Measurements from ENCODE around the gene LRP6. TPM values are rescaled to one million over a fixed set of nuclear protein-coding genes. Genes with fewer than 3 reads are reported as not detected.

LRP6 gene
- total RNA-seq, 1 experiment from 2014 or later, result 28.1 TPM

DNA sequence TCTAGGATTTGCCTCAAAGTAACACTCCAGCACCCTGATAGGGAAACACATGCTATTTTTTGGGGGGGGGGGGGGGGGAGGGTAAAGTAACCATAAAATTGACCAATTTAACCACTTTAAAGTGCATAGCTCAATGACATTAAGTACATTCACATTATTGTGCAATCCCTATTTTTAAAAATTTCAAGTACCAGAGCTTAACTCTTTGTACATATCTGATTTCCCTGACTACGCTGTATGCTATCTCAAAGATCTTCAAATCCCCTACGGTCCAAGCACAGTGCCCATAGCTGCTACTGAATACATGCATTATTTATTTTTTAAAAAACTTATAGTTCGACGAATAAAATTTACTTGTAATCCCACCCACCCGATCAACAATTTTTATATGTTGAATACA is 133.1 kb downstream of the LRP6 start:
- ChIA-PET POLR2A (no interaction called here), CTCF (no interaction called here), RAD21 (ENCODE audit: low non-redundant PET in 1 of 2, low total read pairs in 2 of 2, uncharacterized antibody in 2 of 2, unreplicated experiment in 2 of 2) (no interaction called here)
- H3K79me2 ChIP-seq (ENCODE audit: insufficient read depth, low read length), result no peaks in the 10 kb centered on the region
- H3K9me3 ChIP-seq (ENCODE audit: control insufficient read depth in 1 of 2, insufficient read depth in 1 of 2, low read depth in 1 of 2, low read length in 2 of 2), result no peaks in the 10 kb centered on the region
- no peak overlapping the region for H3K27ac ChIP-seq (ENCODE audit: low read depth, low read length)
- H3K9me2 ChIP-seq (ENCODE audit: insufficient read depth), result no peaks in the 10 kb centered on the region
- ATAC-seq, result no peak
- no peaks in the 10 kb centered on the region for H3K27me3 ChIP-seq (ENCODE audit: insufficient read depth, low read length)
- no peak overlapping the region for H3K4me3 ChIP-seq (replicated peaks in 1 of 2; ENCODE audit: low read depth in 1 of 2, low read length in 2 of 2)
- no peak for DNase-seq (ENCODE audit: low read depth, low spot score)
- no peaks in the 10 kb centered on the region for H3K4me1 ChIP-seq (ENCODE audit: control insufficient read depth in 1 of 2, insufficient read depth in 2 of 2, low read length in 2 of 2)
- no peak overlapping the region for H3K9ac ChIP-seq (ENCODE audit: low read length)
- intact Hi-C loops (cut with micrococcal nuclease), result no loop called here
- no peak overlapping the region for H2AFZ ChIP-seq (ENCODE audit: low read depth, low read length, poor library complexity, severe bottlenecking)
- TF ChIP-seq ZFX (IDR thresholded peaks at IDR 0.05), result no peak
- TF ChIP-seq, protein P1, sequence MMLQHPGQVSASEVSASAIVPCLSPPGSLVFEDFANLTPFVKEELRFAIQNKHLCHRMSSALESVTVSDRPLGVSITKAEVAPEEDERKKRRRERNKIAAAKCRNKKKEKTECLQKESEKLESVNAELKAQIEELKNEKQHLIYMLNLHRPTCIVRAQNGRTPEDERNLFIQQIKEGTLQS (IDR thresholded peaks at IDR 0.05), result no peak
- TF ChIP-seq JUND (IDR thresholded peaks at IDR 0.05), result no peak
- TF ChIP-seq, protein P2, sequence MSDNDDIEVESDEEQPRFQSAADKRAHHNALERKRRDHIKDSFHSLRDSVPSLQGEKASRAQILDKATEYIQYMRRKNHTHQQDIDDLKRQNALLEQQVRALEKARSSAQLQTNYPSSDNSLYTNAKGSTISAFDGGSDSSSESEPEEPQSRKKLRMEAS (IDR thresholded peaks at IDR 0.05), result no peak
- no peak for TF ChIP-seq EZH2phosphoT487 (IDR thresholded peaks at IDR 0.05; ENCODE audit: borderline replicate concordance)
- no peak for TF ChIP-seq YY1 (IDR thresholded peaks at IDR 0.05; ENCODE audit: extremely low read depth, insufficient replicate concordance, low read depth, low read length)
- no peak for TF ChIP-seq TCF7L2 (IDR thresholded peaks at IDR 0.05; ENCODE audit: borderline replicate concordance, extremely low read depth, insufficient read depth, insufficient read length)
- TF ChIP-seq POLR2A (IDR thresholded peaks at IDR 0.05; ENCODE audit: borderline replicate concordance, extremely low read depth, insufficient read depth, insufficient read length), result no peak
- no peak for TF ChIP-seq SP1 (IDR thresholded peaks at IDR 0.05; ENCODE audit: low read depth)
- no peak for TF ChIP-seq SIN3A (IDR thresholded peaks at IDR 0.05; ENCODE audit: low read depth)
- TF ChIP-seq EZH2 (IDR thresholded peaks at IDR 0.05), result no peak
- TF ChIP-seq POLR2AphosphoS5 (IDR thresholded peaks at IDR 0.05; ENCODE audit: low read depth, low read length), result no peak
- TF ChIP-seq, protein P3, sequence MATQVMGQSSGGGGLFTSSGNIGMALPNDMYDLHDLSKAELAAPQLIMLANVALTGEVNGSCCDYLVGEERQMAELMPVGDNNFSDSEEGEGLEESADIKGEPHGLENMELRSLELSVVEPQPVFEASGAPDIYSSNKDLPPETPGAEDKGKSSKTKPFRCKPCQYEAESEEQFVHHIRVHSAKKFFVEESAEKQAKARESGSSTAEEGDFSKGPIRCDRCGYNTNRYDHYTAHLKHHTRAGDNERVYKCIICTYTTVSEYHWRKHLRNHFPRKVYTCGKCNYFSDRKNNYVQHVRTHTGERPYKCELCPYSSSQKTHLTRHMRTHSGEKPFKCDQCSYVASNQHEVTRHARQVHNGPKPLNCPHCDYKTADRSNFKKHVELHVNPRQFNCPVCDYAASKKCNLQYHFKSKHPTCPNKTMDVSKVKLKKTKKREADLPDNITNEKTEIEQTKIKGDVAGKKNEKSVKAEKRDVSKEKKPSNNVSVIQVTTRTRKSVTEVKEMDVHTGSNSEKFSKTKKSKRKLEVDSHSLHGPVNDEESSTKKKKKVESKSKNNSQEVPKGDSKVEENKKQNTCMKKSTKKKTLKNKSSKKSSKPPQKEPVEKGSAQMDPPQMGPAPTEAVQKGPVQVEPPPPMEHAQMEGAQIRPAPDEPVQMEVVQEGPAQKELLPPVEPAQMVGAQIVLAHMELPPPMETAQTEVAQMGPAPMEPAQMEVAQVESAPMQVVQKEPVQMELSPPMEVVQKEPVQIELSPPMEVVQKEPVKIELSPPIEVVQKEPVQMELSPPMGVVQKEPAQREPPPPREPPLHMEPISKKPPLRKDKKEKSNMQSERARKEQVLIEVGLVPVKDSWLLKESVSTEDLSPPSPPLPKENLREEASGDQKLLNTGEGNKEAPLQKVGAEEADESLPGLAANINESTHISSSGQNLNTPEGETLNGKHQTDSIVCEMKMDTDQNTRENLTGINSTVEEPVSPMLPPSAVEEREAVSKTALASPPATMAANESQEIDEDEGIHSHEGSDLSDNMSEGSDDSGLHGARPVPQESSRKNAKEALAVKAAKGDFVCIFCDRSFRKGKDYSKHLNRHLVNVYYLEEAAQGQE (IDR thresholded peaks at IDR 0.05; ENCODE audit: low read depth), result no peak
- BruUV-seq (replicated peaks), result no TSS peak
- 0 out of 4 replicates have a peak, but pooled peaks cover 0 to 4% of the 10 kb centered on the region in 2 experiments for H3K36me3 ChIP-seq (ENCODE audit: control insufficient read depth in 1 of 2, insufficient read depth in 2 of 2, low read length in 2 of 2)
- H3K4me2 ChIP-seq (ENCODE audit: low read length), result no peak overlapping the region
- H4K20me1 ChIP-seq (ENCODE audit: insufficient read depth), result no peaks in the 10 kb centered on the region

All from HCT116 (cell line).